T-helper 9 cell (primary cell): ENCODE data around the gene IPO4.
"Not testable (repeated sequence)": the region's sequence is repeated elsewhere in the genome, so short reads cannot be mapped to it uniquely, and the experiment has no call there.

Experiments
- DNase-seq: peaks from one replicate; pipeline ENCODE4 v3.0.0-alpha.2; 2020

Gene IPO4

GRCh38 chr14:24215495-24216344 lies 27.1 kb upstream of the IPO4 start, which contains the start of gene MDP1:
MDP1 (minus strand) TSS chr14:24216066; CDS start chr14:24215955, 111 bp downstream.
- DNase-seq: peak; percentile 78

GRCh38 chr14:24213866-24214662 lies 25.4 kb upstream of the IPO4 start:
- no peak for DNase-seq

GRCh38 chr14:24212924-24213865 lies 24.6 kb upstream of the IPO4 start, which contains the start of gene CHMP4A:
CHMP4A (minus strand) TSS chr14:24213488; CDS start chr14:24213439, 49 bp downstream.
- peak; percentile 94 for DNase-seq

DNA sequence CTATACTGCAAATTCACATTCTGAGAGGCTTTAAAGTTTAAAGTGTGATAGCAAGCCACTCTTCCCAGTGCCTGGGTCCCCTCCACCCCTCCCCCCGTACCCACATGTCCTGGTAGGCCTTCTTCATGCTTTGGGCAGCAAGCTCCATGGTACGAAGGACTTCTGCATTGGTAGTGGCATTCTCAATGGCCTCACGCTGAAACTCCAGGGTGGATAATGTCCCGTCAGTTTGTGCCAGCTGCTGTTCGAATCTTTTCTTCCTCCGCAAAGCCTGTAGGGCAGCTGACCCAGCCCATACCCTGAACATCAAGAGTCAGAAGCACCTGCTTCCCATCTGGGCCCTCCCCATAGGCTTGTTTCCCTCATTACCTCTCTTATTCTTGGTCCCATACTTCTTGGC lies 22.7 kb upstream of the IPO4 start:
- DNase-seq: no peak

DNA sequence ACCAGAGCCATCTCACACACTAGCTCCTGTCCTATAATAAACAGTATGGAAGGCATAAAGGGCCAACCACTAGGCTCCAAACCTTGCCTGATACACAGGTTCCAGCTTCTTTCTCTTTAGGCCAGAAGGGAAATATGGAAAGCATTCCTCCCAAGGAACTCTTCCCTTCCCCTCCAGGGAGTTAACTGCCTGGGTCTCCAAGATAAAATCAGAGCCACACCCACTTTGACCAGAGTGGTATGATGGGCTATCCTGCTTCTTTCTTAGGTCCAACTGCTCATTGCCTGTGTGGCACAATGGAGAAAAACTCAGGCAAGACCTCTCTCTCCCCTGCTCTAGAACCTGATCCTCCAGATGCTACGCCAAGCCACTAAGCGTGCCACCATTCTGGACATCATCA lies 19.0 kb upstream of the IPO4 start:
- no peak for DNase-seq

DNA sequence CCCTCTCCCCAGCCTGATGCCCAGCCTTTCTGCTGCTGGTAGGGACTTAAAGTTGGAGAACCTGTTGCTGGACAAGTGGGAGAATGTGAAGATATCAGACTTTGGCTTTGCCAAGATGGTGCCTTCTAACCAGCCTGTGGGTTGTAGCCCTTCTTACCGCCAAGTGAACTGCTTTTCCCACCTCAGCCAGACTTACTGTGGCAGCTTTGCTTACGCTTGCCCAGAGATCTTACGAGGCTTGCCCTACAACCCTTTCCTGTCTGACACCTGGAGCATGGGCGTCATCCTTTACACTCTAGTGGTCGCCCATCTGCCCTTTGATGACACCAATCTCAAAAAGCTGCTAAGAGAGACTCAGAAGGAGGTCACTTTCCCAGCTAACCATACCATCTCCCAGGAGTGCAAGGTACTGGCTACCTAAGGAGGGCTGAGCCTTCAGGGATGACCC lies 18.5 kb upstream of the IPO4 start:
- no peak for DNase-seq

- DNase-seq: no peak
Measured at GRCh38 chr14:24206260-24207103, 17.9 kb upstream of the IPO4 start.

DNA sequence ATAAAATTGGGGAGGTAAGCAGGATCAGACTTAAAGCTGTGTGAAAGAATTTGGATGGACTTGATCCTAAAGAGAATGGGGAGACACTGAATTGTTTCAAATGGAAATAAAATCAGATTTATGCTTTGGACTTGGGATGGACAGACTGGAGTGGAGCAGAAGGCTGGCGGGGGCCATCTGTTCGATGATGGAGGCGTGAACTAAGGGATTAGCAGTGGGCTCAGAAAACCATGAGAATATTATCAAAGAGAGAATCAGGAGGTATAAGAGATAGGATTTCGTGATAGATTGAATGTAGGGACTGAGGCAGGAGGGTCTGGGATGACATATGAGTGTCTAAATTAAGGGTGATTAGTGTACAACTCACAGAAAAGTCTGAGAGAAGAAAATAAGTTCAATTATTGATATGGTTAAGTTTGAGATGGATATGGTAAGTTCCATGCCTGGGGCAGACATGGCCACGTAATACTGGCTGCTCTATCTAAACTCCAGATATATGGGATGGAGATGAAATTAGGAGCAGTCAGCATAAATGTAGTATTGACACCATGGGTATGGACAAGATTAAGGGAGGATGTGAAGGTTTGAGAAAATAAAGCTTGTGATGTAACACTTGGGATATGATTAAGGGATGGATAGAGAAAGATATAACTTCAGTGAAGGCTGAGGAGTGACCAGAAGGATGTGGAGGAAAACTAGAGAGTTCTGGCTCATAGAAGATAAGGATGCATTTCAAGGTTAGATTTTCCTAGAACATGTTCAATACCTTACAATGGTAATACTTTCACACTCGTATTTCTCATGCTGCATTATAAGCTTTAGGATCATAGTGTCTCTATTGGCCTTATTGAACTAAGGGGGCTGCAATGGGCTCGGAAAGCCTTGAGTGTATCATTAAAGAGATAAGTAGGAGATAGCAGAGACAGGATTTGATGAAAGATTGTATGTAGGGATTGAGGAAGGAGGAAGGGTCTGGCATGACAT lies 15.8 kb upstream of the IPO4 start:
- DNase-seq: no peak

DNA sequence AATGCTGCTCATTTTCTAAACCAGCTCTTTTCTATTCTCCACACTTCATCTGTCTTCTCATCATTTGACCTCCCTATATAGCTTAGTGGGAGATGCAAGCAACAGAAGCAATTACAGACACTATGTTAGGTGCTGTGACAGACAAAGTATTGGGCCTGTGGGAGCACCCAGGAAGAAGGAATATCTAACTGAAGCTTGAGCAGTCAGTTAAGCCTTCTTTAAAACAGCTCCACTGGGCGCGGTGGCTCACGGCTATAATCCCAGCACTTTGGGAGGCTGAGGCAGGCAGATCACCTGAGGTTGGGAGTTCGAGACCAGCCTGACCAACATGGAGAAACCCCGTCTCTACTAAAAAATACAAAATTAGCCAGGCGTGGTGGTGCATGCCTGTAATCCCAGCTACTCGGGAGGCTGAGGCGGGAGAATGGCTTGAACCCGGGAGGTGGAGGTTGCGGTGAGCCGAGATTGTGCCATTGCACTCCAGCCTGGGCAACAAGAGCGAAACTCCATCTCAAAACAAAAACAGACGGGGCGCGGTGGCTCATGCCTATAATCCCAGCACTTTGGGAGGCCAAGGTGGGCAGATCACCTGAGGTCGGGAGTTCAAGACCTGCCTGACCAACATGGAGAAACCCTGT lies 14.8 kb upstream of the IPO4 start:
- not testable (repeated sequence) for DNase-seq

GRCh38 chr14:24202538-24202937 lies 13.9 kb upstream of the IPO4 start:
- DNase-seq: not testable (repeated sequence)

DNA sequence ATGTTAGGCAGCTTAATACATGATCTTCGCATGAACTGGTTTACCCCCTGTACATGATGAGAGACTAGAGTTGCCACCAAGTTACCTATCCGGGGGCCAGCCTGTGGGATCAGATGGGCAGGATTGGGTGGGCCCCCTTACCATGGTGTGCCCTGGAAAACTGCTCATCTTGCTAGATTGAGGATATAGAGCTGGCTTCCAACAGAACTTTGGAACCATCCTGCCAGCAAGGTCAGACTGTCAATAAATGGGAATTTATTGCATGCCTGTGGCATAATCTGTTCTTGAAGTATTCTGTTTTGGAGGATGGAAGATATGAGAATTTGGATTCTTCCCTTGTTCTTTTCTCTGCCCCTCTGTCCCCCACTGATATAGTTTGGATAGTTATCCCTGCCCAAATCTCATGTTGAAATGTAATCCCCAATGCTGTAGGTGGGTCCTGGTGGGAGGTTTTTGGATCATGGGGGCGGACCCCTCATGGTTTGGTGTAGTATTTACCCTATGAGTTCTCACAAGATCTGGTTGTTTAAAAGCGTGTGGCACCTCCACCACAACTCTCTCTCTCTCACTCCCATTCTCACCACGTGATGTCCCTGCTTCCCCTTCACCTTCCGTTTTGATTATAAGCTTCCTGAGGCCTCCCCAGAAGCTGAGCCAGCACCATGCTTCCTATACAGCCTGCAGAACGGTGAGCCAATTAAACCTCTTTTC lies 10.4 kb upstream of the IPO4 start:
- no peak for DNase-seq

- no peak for DNase-seq
Measured at GRCh38 chr14:24197056-24197450, 8.4 kb upstream of the IPO4 start.

- no peak for DNase-seq
Measured at GRCh38 chr14:24196071-24197055, 7.7 kb upstream of the IPO4 start.

DNA sequence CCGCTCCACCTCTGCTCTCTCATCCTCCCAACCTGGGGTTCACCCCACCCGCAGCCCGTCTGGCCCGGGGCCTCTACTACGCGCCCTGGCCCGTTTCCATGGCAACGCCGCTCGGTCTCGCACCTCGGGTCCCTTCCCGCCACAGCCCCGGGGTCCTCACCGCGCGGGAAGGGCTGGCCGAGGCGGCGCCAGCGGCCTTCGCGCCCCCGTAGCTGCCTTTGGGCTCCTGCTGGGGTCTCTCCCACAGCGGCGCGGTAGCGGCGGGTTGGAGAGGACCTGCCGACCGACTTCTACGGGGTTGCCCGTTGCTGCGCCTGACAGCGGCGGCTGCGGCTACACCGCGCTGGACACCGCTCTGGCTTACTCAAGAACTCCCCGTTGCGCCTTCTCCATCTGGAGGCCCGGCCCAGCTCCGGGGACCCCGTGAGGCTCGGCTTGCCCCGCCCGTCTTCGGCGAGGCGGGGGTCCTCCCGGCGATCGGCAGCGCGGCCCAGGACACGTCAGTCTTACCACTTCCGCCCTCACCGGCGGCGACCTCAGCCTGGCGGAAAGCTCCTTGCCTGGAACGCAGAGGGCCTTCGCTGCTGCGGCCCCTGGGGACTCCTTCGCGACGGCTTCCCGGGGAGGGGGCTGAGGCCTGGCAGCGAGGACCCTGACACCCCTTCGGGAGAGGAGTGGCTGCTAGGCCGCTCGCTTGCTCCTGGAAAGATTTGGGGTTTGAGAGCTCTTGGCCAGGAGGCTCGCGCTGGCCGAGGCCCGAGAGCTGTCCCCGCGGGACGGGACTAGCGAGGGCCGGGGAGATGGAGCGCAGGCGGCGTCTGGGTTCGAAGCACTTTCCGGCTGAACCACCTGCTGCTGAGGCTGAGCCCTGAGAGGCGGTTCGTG lies 6.8 kb upstream of the IPO4 start, which contains the start of gene TM9SF1:
Gene TM9SF1 (minus strand): TSS at position 256 of the 885 bp plus-strand sequence. CDS start 422 bp downstream, outside the sequence.
- DNase-seq: peak; percentile 88

DNA sequence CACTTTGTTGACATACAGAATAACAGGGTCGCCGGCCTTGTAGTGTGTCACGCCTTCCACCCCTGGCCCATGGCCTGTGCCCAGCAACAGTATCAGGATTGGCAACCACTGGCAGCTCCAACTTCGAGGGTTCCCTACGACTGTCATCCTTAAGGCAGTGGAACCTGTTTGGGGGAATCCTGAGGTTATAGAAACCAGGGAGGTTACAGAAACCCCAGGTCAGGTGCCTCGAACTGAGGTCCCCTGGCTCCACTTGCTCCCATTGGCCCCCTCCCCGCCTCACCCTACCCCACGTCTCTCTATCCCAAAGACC lies 6.2 kb upstream of the IPO4 start:
- no peak for DNase-seq

DNA sequence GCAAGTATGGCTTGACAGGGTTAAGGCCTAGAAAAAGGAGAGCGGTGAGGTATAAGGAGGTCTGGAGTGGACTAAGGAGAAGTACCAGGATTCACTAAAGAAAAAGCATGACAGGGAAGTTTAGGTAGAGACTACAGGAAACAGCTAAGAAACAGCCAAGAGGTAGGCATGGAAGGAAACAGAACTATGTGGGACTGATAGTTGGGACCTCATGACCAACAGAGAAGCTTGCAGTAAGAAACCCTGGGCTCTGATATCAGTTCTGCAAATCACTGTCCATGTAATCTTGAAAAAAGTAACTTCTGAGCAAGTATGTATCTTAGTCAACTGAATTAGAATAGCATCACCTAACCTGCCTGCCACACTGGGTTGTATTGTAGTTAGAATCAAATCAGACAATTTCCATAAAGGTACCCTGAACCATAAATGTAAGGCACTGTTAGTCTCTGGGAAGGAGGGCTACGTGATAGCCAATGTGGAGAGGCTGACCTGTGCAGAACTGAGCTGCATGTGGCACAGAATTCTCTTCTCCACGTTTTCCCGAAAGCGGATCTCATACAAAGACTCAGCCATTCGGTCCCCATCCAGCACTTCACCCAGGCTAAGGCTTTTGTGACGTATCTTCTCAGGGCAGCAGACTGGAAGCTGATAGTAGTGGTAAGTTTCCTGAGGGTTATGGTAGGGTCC lies 5.7 kb upstream of the IPO4 start:
- DNase-seq: no peak
